Ovary (tissue), 3 donors: ENCODE data around the gene NBEA.

ENCODE experiments used
- POLR2A ChIP-seq: fragments of 450-650 bp; IDR thresholded peaks from one replicate; pipeline ENCODE4 v1.6.1; 2017; ENCODE audit warnings: antibody characterized with exemption, mild to moderate bottlenecking, moderate library complexity
- TF ChIP-seq, protein P1 (sequence below), 3 donors: fragments of 450-650 bp in 2 of 3; fragments of 200-600 bp in 1 of 3; IDR thresholded peaks; one replicate each; pipeline versions ENCODE4 v1.5.1 to v1.8.0; 2016 to 2022; ENCODE audit warnings: antibody characterized with exemption in 3 of 3, mild to moderate bottlenecking in 1 of 3
- donor health status: DM: no; HTN: no; CAD: no.

DNA sequence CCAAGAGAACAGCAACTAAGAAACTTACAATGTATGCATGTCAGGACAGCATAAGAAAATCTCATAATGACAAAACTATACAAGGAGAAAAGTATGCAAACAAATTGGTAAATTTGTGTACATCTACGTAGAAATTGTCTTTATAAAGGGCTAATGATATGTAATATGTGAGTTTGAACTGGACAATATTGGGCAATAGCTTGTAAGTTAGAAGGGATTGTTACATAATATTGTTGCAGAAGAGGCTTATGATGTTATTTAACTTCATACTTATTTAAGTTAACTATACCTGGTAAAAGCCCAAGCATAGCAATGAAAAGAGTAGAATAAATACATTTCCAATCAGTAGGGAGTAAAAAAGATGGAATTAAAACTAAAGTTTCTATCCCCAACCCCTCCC is 400.4 kb downstream of the NBEA start:
- TF ChIP-seq, protein P1, sequence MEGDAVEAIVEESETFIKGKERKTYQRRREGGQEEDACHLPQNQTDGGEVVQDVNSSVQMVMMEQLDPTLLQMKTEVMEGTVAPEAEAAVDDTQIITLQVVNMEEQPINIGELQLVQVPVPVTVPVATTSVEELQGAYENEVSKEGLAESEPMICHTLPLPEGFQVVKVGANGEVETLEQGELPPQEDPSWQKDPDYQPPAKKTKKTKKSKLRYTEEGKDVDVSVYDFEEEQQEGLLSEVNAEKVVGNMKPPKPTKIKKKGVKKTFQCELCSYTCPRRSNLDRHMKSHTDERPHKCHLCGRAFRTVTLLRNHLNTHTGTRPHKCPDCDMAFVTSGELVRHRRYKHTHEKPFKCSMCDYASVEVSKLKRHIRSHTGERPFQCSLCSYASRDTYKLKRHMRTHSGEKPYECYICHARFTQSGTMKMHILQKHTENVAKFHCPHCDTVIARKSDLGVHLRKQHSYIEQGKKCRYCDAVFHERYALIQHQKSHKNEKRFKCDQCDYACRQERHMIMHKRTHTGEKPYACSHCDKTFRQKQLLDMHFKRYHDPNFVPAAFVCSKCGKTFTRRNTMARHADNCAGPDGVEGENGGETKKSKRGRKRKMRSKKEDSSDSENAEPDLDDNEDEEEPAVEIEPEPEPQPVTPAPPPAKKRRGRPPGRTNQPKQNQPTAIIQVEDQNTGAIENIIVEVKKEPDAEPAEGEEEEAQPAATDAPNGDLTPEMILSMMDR (IDR thresholded peaks at IDR 0.05), result no peak
- TF ChIP-seq POLR2A, result no peak
